ENCODE data around the gene CCDC92.

The CCDC92 gene

DNA sequence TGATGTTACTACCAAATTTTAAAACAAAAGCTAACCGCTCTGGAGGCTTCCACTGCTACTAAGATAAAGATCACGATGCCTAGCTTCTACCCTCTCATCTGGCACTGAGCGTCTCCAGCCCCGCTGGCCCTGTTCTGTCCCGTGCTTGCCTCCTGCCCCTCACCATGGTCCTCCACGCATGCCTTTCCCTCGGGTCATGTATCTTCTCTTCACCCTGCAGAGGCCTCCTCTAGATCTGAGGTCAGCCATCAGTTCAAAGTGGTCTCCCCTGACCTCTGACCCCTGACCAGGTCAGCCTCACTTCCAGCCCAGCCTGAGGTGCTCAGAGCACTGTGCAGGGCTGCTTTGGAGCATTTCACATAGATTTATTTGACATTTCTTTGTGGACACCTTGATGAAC, 28.7 kb upstream of the CCDC92 start:
- no peak for DNase-seq

DNA sequence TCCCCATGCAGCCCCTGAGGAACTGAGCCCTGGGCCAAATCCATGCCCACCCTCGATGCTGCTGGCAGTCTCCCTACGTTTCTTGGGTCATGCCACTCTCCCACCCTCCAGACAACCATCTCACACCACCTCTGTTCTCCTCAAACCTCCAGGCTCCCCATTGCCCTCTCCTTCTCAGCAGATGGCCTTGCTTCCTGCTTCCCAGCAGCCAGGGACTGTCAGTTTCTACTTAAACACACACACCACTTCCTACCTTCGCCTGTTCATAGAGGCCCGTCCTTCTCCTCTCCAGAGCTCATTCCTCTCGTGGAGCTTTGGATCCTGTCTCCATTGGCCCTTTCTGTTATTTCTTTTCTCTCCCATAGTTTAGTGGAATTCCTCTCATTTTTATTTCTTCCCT, 27.5 kb upstream of the CCDC92 start:
- no peak for DNase-seq

DNA sequence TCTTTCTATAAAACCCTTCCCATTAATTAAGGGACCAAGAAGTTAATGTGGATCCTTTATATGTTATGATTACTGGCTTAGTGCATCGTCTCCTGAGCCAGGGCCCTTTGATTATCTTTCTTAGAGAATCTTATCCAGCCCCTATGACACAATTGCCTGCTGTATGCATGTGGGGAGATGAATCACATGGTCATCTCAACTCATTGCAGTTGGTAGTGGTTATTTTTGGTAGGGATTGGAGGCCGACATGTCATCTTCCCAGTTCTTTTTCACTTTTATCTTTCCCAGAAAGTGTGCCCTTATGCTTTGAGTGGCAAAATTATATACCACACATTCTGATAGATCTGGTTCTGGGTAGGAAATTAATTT, 26.3 kb upstream of the CCDC92 start:
- DNase-seq = no peak

DNA sequence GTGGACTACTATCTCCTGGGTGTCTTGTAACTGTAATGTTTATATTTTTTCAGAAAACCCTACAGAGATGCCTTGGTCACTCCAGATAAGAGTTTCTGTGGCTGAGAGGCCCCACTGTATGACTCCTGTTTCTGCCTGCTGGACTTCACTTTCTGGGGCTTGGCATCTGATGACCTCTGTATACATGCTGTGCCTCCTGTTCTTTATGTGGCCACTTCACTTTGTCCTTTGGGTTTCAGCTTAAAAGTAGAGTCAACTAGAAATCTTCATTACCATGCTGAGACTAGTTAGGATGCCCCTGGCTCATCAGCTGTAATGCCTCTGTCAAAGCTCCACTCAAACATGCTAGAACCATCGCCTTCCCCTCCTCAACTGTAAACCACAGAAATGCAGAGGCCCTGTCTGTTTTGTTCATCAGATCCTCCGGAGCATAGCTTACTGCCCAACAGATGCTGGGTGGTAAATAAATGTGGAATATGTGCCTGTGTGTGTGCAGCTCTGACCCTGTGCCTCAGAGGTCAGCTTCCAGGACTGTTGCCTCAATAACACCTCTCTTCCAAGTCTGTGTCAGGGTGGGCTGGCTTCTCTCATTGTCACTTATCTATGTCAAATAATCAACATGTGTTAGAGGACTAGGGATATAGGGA, 25.8 kb upstream of the CCDC92 start:
- no peak for DNase-seq

DNA sequence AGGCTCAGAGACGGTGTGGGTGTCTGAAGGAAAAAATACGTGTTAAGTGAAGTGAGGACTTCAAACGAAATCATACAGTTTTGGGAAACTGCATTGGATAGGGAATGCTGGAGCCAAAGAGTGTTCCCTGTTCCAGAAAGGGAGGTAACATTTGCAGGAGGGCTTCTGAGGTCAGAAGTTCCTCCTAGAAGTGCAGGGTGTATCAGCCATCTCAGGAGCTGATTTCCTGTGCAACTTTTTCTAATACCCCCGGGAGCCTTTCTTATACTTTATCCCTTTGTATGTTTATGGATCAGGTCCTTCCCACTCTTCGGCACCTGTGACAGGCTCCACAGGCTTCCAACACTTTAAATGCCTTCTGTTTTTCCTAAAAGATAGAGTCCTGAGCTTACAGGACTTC, 25.3 kb upstream of the CCDC92 start:
- no peak for DNase-seq

DNA sequence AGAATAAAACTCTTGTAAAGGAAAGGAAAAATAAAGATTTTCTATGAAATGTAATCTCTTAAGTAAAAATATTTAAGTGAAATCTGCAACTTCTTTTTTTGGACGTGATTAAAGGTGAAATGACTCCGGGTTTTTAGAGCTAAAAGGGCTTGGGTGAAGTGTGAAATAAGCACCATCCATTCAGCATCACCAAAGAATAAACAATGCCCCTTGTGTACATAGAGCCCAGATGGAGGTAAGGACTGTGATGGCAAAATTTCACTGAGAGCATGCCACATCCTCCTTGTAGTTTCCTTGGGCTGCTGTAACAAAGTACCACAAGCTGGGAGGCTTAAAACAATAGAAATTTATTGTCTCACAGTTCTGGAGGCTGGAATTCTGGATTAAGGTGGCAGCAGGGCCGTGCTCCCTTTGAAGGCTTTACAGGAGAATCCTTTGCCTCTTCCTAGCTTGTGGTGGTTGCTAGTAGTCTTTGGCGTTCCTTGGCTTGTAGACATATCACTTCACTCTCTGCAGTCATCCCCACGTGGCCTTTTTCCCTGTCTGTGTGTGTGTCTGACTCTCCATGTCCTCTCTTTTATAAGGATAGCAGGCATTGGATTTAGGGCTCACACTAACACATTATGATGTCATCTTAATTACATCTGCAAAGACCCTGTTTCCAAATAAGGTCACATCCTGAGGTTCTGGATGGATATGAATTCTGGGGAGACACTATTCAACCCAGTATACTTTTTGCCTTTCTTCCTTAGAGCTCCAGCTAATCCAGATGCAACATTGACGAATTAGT, 24.6 kb upstream of the CCDC92 start:
- no peak for DNase-seq

DNA sequence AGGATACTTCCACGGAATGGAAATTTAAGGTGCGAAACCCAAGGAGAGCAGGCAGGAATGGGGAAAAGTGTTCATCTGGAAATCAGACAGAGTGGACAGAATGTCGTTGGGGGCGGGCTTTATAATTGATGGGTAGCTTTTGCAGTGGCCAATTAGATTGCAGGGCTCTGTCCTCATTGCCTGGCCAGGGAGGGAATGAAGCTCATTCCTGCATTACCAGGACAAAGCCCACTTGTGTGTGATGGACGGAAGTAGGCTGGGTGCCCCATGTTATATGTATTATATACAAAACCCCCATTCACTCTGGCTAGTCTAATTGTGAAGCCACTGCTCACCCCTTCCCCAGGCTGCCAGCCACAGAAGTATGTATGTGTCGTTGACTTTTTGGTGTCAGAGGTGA, 23.9 kb upstream of the CCDC92 start:
- no peak for DNase-seq

DNA sequence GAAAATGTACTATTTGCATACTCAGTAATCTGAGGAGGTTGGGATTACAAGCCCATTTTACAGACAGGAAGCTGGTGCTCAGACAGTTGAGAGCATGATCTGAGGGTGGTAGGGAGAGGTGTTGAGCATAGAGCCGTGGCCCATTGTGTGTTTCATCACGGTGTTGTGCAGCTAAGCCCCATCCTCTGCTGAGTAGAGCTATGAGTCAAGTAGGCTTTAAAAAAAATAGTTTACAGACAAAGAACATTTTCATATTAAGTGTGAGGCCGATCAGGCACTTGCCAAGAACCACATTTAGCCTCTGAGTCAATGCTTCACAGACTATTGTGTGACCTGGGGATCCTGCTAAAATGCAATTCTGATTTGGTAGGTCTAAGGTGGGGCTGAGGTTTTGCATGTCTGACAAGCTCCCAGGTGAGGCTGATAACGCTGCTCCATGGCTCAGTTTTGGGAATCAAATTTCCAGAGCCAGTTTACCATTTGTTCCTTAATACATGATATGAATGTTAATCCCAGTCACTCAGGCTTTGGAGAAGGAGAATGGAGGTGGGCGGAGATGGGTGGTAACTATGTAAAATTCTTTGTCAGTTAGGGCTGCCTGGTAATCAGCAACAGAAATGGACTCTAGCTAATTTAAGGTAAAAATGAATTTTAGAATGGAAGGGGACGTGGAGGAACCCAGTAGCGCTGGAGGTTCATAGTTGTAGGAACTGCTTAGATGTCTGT, 22.6 kb upstream of the CCDC92 start:
- no peak for DNase-seq

DNA sequence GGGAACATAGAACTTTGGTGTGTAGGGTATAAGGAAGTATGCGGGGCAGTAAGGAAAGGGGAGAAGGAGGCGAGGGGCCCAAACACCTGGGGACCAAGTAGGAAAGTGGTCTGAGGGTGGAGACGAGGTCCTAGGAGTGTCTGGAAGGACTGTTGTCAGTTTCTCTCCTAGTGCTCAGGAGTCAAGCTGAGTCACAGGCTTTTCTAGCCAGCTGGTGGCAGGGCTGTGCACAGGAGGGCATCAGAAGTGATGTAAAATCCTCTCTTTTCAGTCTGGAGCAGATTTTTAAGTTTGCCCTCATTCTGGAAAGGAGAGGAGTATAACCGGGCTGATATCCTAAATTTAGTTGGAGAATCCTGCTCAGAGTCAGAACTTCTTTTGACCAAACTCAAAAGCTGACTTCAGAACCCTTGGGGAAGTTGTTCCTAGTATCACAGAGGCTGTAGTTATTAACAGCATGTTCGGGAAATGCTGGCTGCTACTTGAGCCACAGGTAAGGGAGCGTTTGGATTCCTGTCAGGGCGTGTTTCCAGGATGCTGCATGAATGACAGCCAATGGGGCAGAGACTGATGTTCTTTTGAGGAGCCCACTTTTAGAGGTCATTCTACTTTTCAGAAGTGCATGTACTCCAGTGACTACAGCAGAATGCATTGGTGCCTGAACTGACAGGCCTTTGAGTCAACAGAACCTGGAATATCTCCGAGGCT, 19.6 kb upstream of the CCDC92 start:
- DNase-seq = no peak

DNA sequence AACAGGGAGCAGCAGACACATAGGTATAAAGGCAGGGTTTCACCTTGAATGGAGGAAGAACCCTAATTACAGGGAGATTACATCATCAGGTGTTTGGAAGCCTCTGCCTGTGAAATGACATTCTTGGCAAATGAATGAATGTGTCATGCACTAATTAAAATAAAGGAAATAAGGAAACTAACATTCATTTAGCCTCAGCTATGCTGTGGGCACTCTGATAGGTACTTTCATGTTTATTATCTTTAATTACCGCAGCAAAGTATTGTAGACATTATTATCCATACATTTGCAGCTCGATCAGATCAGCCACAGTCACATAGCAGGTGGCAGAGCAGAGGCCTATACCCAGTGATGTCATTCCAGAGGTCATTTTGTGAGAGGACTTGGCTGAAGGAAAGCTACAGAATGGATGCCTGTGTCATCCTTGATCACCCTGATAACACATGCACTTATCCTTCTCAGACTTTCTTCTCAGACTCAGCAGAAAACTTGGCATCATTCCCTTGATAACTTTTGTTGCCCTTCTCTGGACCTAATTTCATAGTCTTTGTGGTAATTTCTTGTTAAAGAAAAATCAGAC, 18.8 kb upstream of the CCDC92 start:
- DNase-seq = no peak

DNA sequence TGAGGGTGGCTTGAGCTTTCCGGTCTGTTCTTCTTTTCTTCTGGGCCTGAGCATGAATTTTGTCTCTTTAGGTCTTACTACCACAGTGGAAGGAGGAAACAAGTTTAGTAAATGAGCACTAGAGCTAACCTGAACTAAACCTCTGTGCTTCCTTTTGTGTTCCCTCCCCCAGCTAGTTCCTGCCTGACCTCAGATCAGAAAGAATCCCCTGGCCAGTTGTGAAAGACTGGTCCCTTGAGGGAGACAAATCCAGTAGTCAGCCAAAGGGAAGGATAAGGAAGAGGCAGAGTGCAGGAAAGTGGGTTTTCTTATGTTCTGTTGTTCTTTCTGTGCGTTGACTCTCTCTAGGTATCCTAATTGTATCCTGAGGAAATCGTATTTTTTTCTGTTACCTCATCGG, 17.9 kb upstream of the CCDC92 start:
- DNase-seq = no peak

DNA sequence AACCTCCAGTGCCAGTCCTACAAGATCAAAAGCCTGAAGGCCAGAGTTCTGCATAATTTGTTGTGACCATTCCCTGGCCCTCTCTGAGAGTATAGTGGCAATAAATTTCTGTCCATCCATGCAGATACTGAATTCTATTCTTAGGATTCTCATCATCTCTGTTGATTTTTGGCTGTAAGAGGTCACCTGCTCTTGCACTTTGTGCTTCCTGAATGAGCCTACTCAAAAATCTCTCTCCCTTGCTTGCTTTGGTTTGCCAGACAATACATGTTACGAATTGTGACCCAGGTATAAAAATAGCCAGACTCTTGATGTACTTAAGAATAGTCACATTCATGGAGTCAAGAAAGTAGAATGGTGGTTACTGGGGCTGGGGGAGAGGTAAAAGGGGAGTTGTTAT, 17.1 kb upstream of the CCDC92 start:
- no peak for DNase-seq

DNA sequence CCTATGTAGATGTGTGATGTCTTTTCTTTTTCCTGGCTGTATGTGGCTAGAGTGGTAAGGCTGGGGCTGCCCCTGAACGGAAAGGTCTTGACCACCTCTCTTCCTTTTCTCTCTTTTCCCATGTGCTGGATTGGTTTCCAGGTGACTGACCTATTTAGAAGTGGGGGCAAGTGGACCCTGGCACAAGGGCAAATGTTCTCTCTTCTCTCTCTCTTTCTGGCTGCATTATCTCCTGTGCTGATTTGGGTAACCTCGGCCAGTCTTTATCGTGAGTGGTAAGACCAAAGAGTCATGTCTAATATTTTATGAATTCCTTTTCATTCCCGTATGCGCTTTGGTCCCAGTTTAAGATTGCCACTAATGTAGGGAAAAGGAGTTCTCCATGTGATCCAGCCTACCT, 16.5 kb upstream of the CCDC92 start:
- no peak for DNase-seq

DNA sequence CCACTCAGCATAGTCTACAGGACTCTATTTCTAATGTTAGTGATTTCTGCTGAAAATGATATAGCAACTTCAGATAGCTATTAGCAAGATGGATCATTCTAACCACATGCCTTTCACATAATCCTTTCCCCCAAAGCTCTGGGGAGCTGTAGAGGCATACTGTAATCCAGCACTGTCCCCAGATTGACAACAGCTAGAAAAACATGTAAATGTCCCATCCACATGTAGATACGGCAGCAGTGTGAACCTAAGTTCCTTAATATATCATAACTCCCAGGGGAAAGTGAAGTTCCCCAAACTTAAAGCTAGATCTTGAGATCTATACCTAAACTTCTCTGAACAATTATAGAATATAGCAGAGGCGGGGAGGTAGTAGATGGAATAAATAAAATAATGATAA, 14.4 kb upstream of the CCDC92 start:
- DNase-seq = no peak

DNA sequence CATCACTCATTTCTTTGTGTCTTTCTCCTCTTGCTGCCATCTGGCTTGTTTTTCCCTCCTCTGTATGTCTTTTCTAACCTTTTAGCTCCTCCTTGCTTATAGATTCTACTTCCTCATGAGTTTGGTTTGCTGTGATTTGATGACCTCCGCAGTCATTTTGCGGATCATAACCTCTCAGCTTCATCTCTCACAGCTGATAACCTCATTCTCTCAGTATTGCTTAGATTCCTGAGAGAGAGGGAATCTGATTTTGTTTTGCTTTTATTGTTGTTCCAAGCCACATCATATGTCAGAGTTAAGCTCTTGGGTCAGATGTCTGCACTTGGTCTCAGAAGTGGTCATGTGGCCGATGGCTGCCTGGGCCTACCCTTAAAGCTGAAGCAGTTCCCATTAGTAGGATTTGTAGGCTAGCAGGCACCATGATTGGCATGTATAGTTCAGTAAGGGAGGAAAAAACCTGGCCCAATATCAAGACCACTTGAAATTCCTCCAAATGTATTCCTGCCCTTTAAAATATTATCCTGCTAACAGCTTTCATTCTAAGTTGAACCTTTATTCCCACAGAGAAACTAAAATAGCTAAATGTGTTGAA, 13.8 kb upstream of the CCDC92 start:
- no peak for DNase-seq

DNA sequence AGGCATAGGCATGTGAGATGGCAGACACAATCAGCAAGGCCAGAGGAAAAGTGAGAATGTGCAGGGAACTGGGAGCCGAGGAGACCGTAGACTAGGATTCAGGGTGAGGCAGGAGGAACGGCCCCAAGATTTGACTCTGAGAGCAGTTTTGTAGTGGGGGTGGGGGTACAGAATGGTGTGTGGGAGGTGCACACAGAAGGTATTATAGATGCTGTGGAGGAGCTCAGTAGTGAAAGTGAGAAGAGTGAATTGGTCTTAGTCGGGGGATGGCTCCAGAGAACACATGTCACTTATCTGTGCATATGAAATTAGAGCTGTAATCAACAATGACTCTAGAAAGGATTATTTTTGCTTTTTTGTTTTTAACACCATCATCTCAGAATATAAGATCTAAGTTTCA, 12.3 kb upstream of the CCDC92 start:
- DNase-seq = no peak

DNA sequence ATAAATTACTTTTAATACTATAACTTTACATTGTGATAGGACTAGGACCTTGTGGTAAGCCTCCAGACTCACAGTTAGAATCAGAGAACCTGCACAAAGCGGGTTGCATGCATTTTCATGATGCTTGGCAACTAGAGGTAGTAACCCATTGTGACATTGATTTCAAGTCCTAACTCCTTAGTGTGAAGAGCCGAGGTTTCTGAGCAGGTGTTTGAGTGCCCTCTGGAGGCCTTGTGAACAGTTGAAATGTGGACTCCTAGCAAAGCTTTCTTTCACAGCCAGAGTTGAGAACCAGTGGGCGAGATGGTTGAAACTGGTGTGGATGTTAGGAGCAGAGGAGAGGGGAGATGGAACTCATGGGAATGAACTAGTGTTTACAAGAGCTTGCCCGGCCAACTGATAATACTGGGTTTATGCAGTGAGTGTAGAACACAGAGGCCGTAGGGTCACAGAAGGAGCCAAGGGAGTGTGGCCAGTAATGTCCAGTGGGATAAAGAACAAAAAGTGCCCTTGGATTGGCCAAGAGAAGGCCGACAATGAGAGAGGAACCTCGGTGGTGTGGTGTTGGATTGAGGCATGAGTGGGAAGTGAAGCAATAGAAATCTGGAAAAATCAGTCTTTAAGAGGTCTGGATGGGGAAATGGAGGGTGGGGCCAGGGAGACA, 11.3 kb upstream of the CCDC92 start:
- no peak for DNase-seq

DNA sequence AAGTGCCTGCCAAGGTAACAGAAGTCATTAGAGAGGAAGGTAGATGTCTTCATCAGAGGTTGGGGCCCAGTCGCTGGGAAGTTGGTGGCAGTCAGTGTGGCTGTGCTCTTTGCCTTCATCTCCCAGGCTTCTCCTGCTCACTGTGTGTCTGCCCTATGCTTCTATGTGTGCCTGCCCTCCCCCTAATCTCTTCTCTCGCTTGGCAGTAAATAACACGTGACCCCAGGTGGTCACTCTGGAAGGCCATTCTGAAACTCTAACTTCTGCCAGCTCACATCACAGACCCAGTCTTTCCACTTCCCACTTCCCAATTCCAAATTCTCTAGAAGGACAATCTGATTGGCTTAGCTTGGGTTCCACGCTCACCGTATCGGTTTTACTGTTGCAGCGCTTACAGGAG, 9.6 kb upstream of the CCDC92 start:
- DNase-seq = no peak

DNA sequence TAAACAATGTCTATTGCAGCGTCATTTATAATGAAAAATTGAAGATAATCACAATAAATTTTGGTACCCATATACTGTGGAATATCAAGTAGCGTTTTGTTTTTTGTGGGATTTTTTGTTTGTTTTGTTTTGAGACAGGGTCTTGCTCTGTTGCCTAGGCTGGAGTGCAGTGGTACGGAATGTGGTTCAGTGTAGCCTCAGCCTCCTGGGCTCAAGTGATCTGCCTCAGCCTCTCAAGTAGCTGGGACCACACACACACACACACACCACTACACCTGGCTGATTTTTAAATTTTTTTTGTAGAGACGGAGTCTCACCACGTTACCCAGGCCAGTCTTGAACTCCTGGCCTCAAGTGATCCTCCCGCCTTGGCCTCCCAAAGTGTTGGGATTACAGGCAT, 6.9 kb upstream of the CCDC92 start:
- no peak for DNase-seq

DNA sequence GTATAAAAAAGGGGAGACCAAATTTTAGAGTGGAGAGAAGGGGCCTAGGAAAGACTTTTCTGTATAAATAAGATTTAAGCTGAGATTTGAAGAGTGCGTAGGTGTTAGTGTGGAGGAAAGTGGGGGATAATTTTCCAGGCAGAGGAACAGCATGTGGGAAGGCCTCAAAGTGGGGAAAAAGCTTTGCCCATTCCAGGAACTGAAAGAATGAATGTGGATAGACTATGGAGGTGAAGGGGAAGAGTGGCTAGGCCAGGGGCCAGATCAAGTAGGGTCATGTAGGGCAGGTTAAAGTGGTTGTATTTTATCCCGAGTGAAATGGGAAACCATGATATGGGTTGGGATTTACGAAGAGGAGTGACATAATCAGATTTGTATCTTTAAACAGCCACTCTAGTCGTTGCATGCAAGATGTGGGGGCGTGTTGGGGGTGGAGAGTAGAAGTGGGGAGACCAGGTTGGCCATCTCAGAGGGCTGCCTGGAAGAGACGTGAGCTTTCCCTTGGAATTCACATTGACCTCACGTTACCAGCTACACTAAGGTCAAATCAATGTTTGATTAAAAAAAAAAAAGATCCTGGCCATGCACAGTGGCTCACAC, 3.7 kb upstream of the CCDC92 start:
- no peak for DNase-seq

DNA sequence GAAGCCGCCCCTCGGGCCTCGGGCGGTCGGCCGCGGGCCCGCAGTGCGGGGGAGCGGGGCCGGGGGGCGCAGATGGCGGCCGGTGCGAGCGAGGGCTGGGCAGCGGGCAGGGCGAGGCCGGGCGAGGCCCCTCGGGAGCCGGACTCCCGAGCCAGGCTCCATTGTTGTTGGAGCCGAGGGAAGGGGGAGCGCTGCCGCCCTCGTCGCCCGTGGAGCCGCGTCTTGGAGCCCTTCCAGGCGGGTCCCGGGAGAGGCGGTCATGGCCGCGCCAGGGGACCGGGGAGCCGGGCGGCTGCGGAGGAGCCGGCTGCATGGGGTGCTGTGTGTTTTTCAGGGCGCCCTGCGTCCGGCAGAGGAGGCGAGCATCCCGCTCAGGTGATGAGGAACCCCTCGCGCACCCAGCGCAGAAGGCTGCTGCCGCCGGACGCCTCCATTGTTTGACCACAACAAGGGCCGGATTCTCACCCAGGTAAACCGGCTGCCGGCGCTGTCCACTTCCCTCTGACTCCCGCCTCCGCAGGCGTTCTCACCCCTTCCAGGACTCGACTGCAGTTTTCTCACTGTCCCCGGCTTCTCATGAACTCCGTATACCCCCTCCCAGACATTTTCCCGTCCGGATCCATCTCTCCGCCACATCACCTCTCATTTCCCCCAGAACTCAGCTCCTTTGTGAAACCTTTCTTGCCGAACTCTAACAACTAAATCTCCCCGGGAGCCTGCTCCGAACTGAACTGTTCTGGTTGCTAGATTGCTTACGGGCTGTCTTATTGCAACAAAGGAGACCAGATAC, 1.1 kb upstream of the CCDC92 start:
- DNase-seq = no peak
